GM12878 (cell line): ENCODE results near the gene TEX54. TPM values are rescaled to one million over a fixed set of nuclear protein-coding genes. Genes with fewer than 3 reads are reported as not detected.

Experiments used
- ATAC-seq: fragments of 200-7000 bp; cut with Tn5 transposase; 3 replicates; pipeline ENCODE4 v1.9.1; 2020; ENCODE audit warnings: mild to moderate bottlenecking, moderate library complexity
- BruUV-seq: library from RNA; stranded (reverse); fragments of 400-500 nt; replicated peaks from 2 replicates; lab custom pipeline; 2021; lab: Mats Ljungman, UMichigan
- CTCF ChIA-PET: fragments of 300-600 bp; sonication (Branson Sonifier 250); formaldehyde crosslinking; extraction: SDS; loops from one replicate; lab custom pipeline; 2021; ENCODE audit warnings: inconsistent platforms; lab: Yijun Ruan, JAX
- POLR2A ChIA-PET: fragments of 350-600 bp; formaldehyde crosslinking; extraction: SDS; loops from one replicate; lab custom pipeline; 2021; ENCODE audit warnings: inconsistent platforms; lab: Charles Lee
- RAD21 ChIA-PET: fragments of 300-600 bp; sonication (Branson Sonifier 250); formaldehyde crosslinking; loops from one replicate; lab custom pipeline; 2023; ENCODE audit warnings: antibody characterized with exemption; ENCODE audit not compliant: unreplicated experiment; lab: Charles Lee
- SMC1A ChIA-PET: fragments of 300-600 bp; sonication (Branson Sonifier 250); formaldehyde crosslinking; loops from one replicate; lab custom pipeline; 2023; ENCODE audit not compliant: unreplicated experiment, uncharacterized antibody; lab: Charles Lee
- DNase-seq: peaks from one replicate; pipeline ENCODE4 v3.0.0-alpha.2; 2011; ENCODE audit warnings: low read depth, low spot score
- FAIRE-seq: peaks from 3 replicates; lab custom pipeline; 2011; peaks lifted over from hg19 to GRCh38; lab: Jason Lieb, UNC
- H2AFZ ChIP-seq: 2 replicates; pipeline ENCODE4 v1.6.0; 2011; ENCODE audit warnings: low read depth, low read length, control low read depth; ENCODE audit not compliant: control insufficient read depth
- H3K27ac ChIP-seq: 2 replicates; pipeline ENCODE4 v1.5.1; 2011; ENCODE audit warnings: control low read depth; ENCODE audit not compliant: control insufficient read depth, insufficient read depth
- H3K27me3 ChIP-seq, 2 experiments: replicated peaks in 1 of 2; 2 replicates each; pipeline versions ENCODE4 v1.6.0 to v1.6.1; 2011; ENCODE audit warnings: low read length in 1 of 2; ENCODE audit not compliant: control insufficient read depth in 2 of 2, insufficient read depth in 2 of 2
- H3K36me3 ChIP-seq, 2 experiments: 2 replicates each; pipeline ENCODE4 v1.5.1; 2011; ENCODE audit warnings: low read length in 1 of 2; ENCODE audit not compliant: control insufficient read depth in 2 of 2, insufficient read depth in 2 of 2
- H3K4me1 ChIP-seq: 2 replicates; pipeline ENCODE4 v1.6.1; 2011; ENCODE audit warnings: mild to moderate bottlenecking, low read length, moderate library complexity, mixed read lengths; ENCODE audit not compliant: control insufficient read depth, insufficient read depth
- H3K4me2 ChIP-seq: 2 replicates; pipeline ENCODE4 v1.6.0; 2011; ENCODE audit warnings: control low read depth; ENCODE audit not compliant: control insufficient read depth, insufficient read depth
- H3K4me3 ChIP-seq: fragments of 200-600 bp; sonication (generic); 2 replicates; pipeline ENCODE4 v1.5.1; 2016
- H3K79me2 ChIP-seq: 2 replicates; pipeline ENCODE4 v1.6.0; 2011; ENCODE audit warnings: low read length; ENCODE audit not compliant: control insufficient read depth, insufficient read depth
- H3K9ac ChIP-seq: 2 replicates; pipeline ENCODE4 v1.8.0; 2011; ENCODE audit warnings: low read length, control low read depth, mixed read lengths; ENCODE audit not compliant: control insufficient read depth, insufficient read depth
- H3K9me3 ChIP-seq: replicated peaks from 3 replicates; pipeline ENCODE4 v1.5.1; 2011; ENCODE audit warnings: mild to moderate bottlenecking, low read length; ENCODE audit not compliant: control insufficient read depth, insufficient read depth
- H4K20me1 ChIP-seq: 2 replicates; pipeline ENCODE4 v1.6.0; 2011; ENCODE audit not compliant: control insufficient read depth, insufficient read depth
- BACH1 ChIP-seq: fragments of 450-650 bp; IDR thresholded peaks from 2 replicates; pipeline ENCODE4 v1.6.1; 2017; ENCODE audit warnings: mild to moderate bottlenecking, borderline replicate concordance
- BCLAF1 ChIP-seq: fragments of 450-650 bp; IDR thresholded peaks from 2 replicates; pipeline ENCODE4 v1.6.1; 2017; ENCODE audit warnings: antibody characterized with exemption, mild to moderate bottlenecking, moderate library complexity
- CTCF ChIP-seq, 3 experiments: IDR thresholded peaks in 2 of 3; conservative IDR thresholded peaks in 1 of 3; 2 replicates each; pipeline ENCODE4 v1.5.1; 2011; ENCODE audit warnings: low read depth in 3 of 3, low read length in 3 of 3, mild to moderate bottlenecking in 3 of 3, control low read depth in 2 of 3, moderate library complexity in 2 of 3, inconsistent platforms in 1 of 3, mixed read lengths in 1 of 3; ENCODE audit not compliant: control insufficient read depth in 2 of 3, insufficient read depth in 1 of 3; ENCODE audit errors: extremely low read depth in 1 of 3
- E2F4 ChIP-seq: IDR thresholded peaks from 2 replicates; pipeline ENCODE4 v1.6.1; 2012; ENCODE audit warnings: low read depth, low read length, improper control_type of control experiment
- JUND ChIP-seq: IDR thresholded peaks from 2 replicates; pipeline ENCODE4 v1.6.1; 2012; ENCODE audit warnings: low read depth, mild to moderate bottlenecking, low read length, improper control_type of control experiment, moderate library complexity
- NKRF ChIP-seq: fragments of 450-650 bp; conservative IDR thresholded peaks from 2 replicates; pipeline ENCODE4 v1.6.1; 2017; ENCODE audit warnings: mild to moderate bottlenecking, moderate library complexity
- NR2C2 ChIP-seq: IDR thresholded peaks from 2 replicates; pipeline ENCODE4 v1.6.1; 2011; ENCODE audit warnings: borderline replicate concordance, low read depth; ENCODE audit not compliant: control insufficient read depth, insufficient read length
- RELA ChIP-seq: fragments of 450-650 bp; IDR thresholded peaks from 2 replicates; pipeline ENCODE4 v1.8.0; 2014; ENCODE audit warnings: borderline replicate concordance; ENCODE audit not compliant: partially characterized antibody
- ZNF622 ChIP-seq: fragments of 450-650 bp; IDR thresholded peaks from 2 replicates; pipeline ENCODE4 v1.6.1; 2017; ENCODE audit warnings: mild to moderate bottlenecking, inconsistent platforms
- WGBS: methylation state at CpG from one replicate; pipeline ENCODE4 v1.1.6; 2016; ENCODE audit warnings: low lambda C conversion rate; ENCODE audit not compliant: insufficient replicate concordance, insufficient coverage; ENCODE audit errors: missing lambda C conversion rate; 5-methylcytosine and 5-hydroxymethylcytosine counted together
- in situ Hi-C: fragments of 300-500 bp; cut with MboI; formaldehyde crosslinking; loops from 9 replicates; pipeline ENCODE4 v1.14.3; 2018; ENCODE audit warnings: mixed read lengths
- intact Hi-C: fragments of 100-400 bp; cut with micrococcal nuclease; formaldehyde crosslinking; loops from one replicate; pipeline ENCODE4 v1.14.2; 2022; ENCODE audit not compliant: unreplicated experiment
- polyA plus RNA-seq, 11 experiments: library from polyadenylated mRNA; depleted of rRNA in 4 of 11; unstranded in 6 of 11; stranded (reverse) in 5 of 11; fragments of >200 nt; fragmentation: Nextera tagmentation in 4 of 11; fragmentation: Illumina TruSeq in 1 of 11; extraction: Ambion mirVana in 4 of 11; extraction: Trizol in 1 of 11; gene quantifications; 1 replicate in 1 of 11; 2 replicates in 10 of 11; pipeline versions ENCODE4 v1.2.1 to v1.2.3, GENCODE V29; 2011 to 2016; ENCODE audit warnings: inconsistent platforms in 2 of 11, missing spikeins in 2 of 11, low read depth in 1 of 11
- total RNA-seq, 4 experiments: library from RNA; depleted of rRNA in 3 of 4; stranded (reverse); fragments of >200 nt in 3 of 4; fragmentation: Illumina TruSeq in 1 of 4; extraction: Trizol in 1 of 4; gene quantifications; 2 replicates each; pipeline versions ENCODE4 v1.2.1 to v1.2.3, GENCODE V29; 2013 to 2021

Gene TEX54
- total and polyA plus RNA-seq, 10 of the 15 experiments (the other 5 are each of a cell fraction or from before 2014, with no cell fraction given) = 0.38 to 0.68 (median 0.51) TPM; not detected in 7

GRCh38 chr11:62840721-62841360 is 8.2 kb upstream of the TEX54 start (continued):
- 0 out of 2 replicates have a peak, but pooled peaks have one; percentile 14 for TF ChIP-seq NKRF

GRCh38 chr11:62839050-62839945 is 6.7 kb upstream of the TEX54 start, which contains the start of gene WDR74:
WDR74 (minus strand) TSS chr11:62839590; CDS start chr11:62839570, 20 bp downstream.
- Histone ChIP-seq H3K27me3 (no peaks in the 10 kb centered on the region), H3K9ac (peak within 1 kb of the TSS; percentile 97), H3K4me3 (peak within 1 kb of the TSS; percentile 79), H4K20me1 (no peaks in the 10 kb centered on the region), H3K4me2 (peak within 1 kb of the TSS; percentile 91), H3K27ac (peak within 1 kb of the TSS; percentile 99), H3K36me3 (peaks cover 11 to 14% of the 10 kb centered on the region in 2 experiments), H3K9me3 (no peaks in the 10 kb centered on the region), H2AFZ (peak within 1 kb of the TSS; percentile 76), H3K4me1 (peaks cover 7% of the 10 kb centered on the region), H3K79me2 (peaks cover 22% of the 10 kb centered on the region)
- ChIA-PET RAD21 (interaction anchor here (1.3 to 2.9 kb wide), 4 partner anchors 16 to 68 kb away, joined by 3 to 31 read pairs (median 9); partner anchors contain the start of genes TAF6L and TMEM179B), POLR2A (interaction anchor here (0.6 to 3.4 kb wide), 10 partner anchors 13 to 175 kb away, joined by 3 to 92 read pairs (median 9); partner anchors contain the start of genes HNRNPUL2, NXF1, SLC3A2 and TTC9C), SMC1A (interaction anchor here (0.6 to 3.0 kb wide), 7 partner anchors 17 to 92 kb away, joined by 3 to 36 read pairs (median 4); no protein-coding TSS in a partner anchor), CTCF (interaction anchor here (0.7 to 3.4 kb wide), 4 partner anchors 17 to 53 kb away, joined by 4 to 28 read pairs (median 8); partner anchors contain the start of gene TMEM179B)
- ATAC-seq (peak; percentile 59), FAIRE-seq (peak; percentile 69), DNase-seq (peak; percentile 93)
- intact Hi-C loops (loop anchor here (1.0 to 10.0 kb wide), 2 partner anchors 53 to 244 kb away; partner anchors contain the start of gene TUT1), in situ Hi-C loops (no loop called here)
- TSS peak; percentile 28 for BruUV-seq
- WGBS = under 1% methylated on average over 62 of the region's 62 CpGs
- TF ChIP-seq JUND (no peak), BACH1 (peak; percentile 62), CTCF (IDR thresholded peaks at IDR 0.05 in 2 of 3, conservative IDR thresholded peaks at IDR 0.05 in 1 of 3; ENCODE audit: control insufficient read depth in 2 of 3, extremely low read depth in 1 of 3, insufficient read depth in 1 of 3, low read depth in 3 of 3, low read length in 3 of 3) (no peak), ZNF622 (no peak), BCLAF1 (no peak), RELA (peak; percentile 32), NR2C2 (no peak), E2F4 (no peak)
